Measurements from ENCODE around the gene PPP3R2.

Gene PPP3R2

GRCh38 chr9:101604296-101604695 is 9.5 kb upstream of the PPP3R2 start:
- Histone ChIP-seq H3K36me3 (ENCODE audit: insufficient read depth, low read length) (no peaks in the 10 kb centered on the region), H3K4me1 (ENCODE audit: insufficient read depth, low read length, poor library complexity, severe bottlenecking) (peaks cover 7% of the 10 kb centered on the region), H3K9ac (ENCODE audit: low read depth, low read length, poor library complexity, severe bottlenecking) (no peak overlapping the region), H3K9me3 (ENCODE audit: insufficient read depth, low read depth, low read length) (no peaks in the 10 kb centered on the region), H3K4me2 (ENCODE audit: low read depth, low read length, poor library complexity, severe bottlenecking) (no peak overlapping the region), H2AFZ (ENCODE audit: low read length) (no peak overlapping the region), H3F3A (ENCODE audit: low read depth) (no peaks in the 10 kb centered on the region), H3K4me3 (ENCODE audit: low read length, poor library complexity, severe bottlenecking) (no peak overlapping the region), H3K27me3 (ENCODE audit: insufficient read depth, low read length, poor library complexity, severe bottlenecking) (no peaks in the 10 kb centered on the region), H4K20me1 (ENCODE audit: insufficient read depth, low read length, poor library complexity, severe bottlenecking) (no peaks in the 10 kb centered on the region), H3K79me2 (ENCODE audit: insufficient read depth, low read length) (no peaks in the 10 kb centered on the region), H3K9me2 (replicated peaks; ENCODE audit: low read depth, low read length) (no peaks in the 10 kb centered on the region)
- no peak for TF ChIP-seq CTCF (conservative IDR thresholded peaks at IDR 0.05; ENCODE audit: low read length)
- no peak for TF ChIP-seq EZH2phosphoT487 (IDR thresholded peaks at IDR 0.05; ENCODE audit: borderline replicate concordance)

GRCh38 chr9:101601904-101602765 is 7.4 kb upstream of the PPP3R2 start:
- TF ChIP-seq EZH2phosphoT487 (IDR thresholded peaks at IDR 0.05; ENCODE audit: borderline replicate concordance): no peak
- TF ChIP-seq CTCF (conservative IDR thresholded peaks at IDR 0.05; ENCODE audit: low read length): peak; percentile 84
- Histone ChIP-seq H3K9me2 (replicated peaks; ENCODE audit: low read depth, low read length) (no peaks in the 10 kb centered on the region), H3K79me2 (ENCODE audit: insufficient read depth, low read length) (no peaks in the 10 kb centered on the region), H2AFZ (ENCODE audit: low read length) (peak overlapping the region; percentile 65; the same call in 1 of the 2 replicates), H4K20me1 (ENCODE audit: insufficient read depth, low read length, poor library complexity, severe bottlenecking) (no peaks in the 10 kb centered on the region), H3K36me3 (ENCODE audit: insufficient read depth, low read length) (no peaks in the 10 kb centered on the region), H3K9me3 (ENCODE audit: insufficient read depth, low read depth, low read length) (no peaks in the 10 kb centered on the region), H3K4me2 (ENCODE audit: low read depth, low read length, poor library complexity, severe bottlenecking) (peak overlapping the region; percentile 40), H3F3A (ENCODE audit: low read depth) (no peaks in the 10 kb centered on the region), H3K4me1 (ENCODE audit: insufficient read depth, low read length, poor library complexity, severe bottlenecking) (peaks cover 7% of the 10 kb centered on the region), H3K27me3 (ENCODE audit: insufficient read depth, low read length, poor library complexity, severe bottlenecking) (no peaks in the 10 kb centered on the region), H3K9ac (ENCODE audit: low read depth, low read length, poor library complexity, severe bottlenecking) (no peak overlapping the region), H3K4me3 (ENCODE audit: low read length, poor library complexity, severe bottlenecking) (no peak overlapping the region)

GRCh38 chr9:101593345-101593744 is 1.4 kb downstream of the PPP3R2 start:
- no peaks in the 10 kb centered on the region for H3K4me1 ChIP-seq (ENCODE audit: insufficient read depth, low read length, poor library complexity, severe bottlenecking)
- no peaks in the 10 kb centered on the region for H3K9me2 ChIP-seq (replicated peaks; ENCODE audit: low read depth, low read length)
- no peaks in the 10 kb centered on the region for H3K27me3 ChIP-seq (ENCODE audit: insufficient read depth, low read length, poor library complexity, severe bottlenecking)
- H4K20me1 ChIP-seq (ENCODE audit: insufficient read depth, low read length, poor library complexity, severe bottlenecking): no peaks in the 10 kb centered on the region
- no peak overlapping the region for H3K9ac ChIP-seq (ENCODE audit: low read depth, low read length, poor library complexity, severe bottlenecking)
- H3K79me2 ChIP-seq (ENCODE audit: insufficient read depth, low read length): no peaks in the 10 kb centered on the region
- H3K4me3 ChIP-seq (ENCODE audit: low read length, poor library complexity, severe bottlenecking): no peak overlapping the region
- H3K9me3 ChIP-seq (ENCODE audit: insufficient read depth, low read depth, low read length): no peaks in the 10 kb centered on the region
- H3F3A ChIP-seq (ENCODE audit: low read depth): no peaks in the 10 kb centered on the region
- TF ChIP-seq CTCF (conservative IDR thresholded peaks at IDR 0.05; ENCODE audit: low read length) (no peak), EZH2phosphoT487 (IDR thresholded peaks at IDR 0.05; ENCODE audit: borderline replicate concordance) (no peak)
- no peak overlapping the region for H2AFZ ChIP-seq (ENCODE audit: low read length)
- no peak overlapping the region for H3K4me2 ChIP-seq (ENCODE audit: low read depth, low read length, poor library complexity, severe bottlenecking)
- no peaks in the 10 kb centered on the region for H3K36me3 ChIP-seq (ENCODE audit: insufficient read depth, low read length)

Measured in Loucy (cell line).